Measurements from ENCODE around the gene NLRP9.
"Not testable (repeated sequence)": the region's sequence is repeated elsewhere in the genome, so short reads cannot be mapped to it uniquely, and the experiment has no call there.

NLRP9 gene

DNA sequence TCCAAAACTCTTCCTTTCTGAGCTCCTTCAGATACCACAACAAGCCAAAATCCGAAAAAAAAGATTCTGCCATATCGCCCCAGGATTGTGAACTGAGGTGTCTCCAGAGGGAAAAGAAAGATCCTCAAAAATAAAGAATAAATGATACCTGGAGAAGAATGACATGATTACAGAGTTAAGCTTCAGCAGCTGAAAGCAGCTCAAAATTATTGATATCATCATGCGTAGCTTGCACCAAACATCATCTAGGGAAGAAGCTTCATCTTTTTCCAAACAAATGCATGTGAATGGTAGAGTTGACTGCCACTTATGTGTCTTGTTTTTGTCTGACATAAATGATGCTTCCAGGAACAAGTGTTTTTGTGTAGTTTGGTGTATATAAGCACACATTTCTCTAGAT, at the start of gene NLRP9:
TSS of gene NLRP9 (minus strand) at position 101 of the 400 bp plus-strand sequence. CDS start at position 73, 28 bp downstream.
- no peak for DNase-seq (ENCODE audit: low read depth in 1 of 2, low spot score in 1 of 2)
- in situ Hi-C loops (cut with HindIII; ENCODE audit: low pct_unique_long_range_greater_than_20kb, low sequenced_read_pairs): no loop called here
- TF ChIP-seq JUND (IDR thresholded peaks at IDR 0.05; ENCODE audit: low read depth): no peak

GRCh38 chr19:55781112-55781511, 42.9 kb upstream of the NLRP9 start:
- no peak for DNase-seq (ENCODE audit: low read depth in 1 of 2, low spot score in 1 of 2)
- in situ Hi-C loops (cut with HindIII; ENCODE audit: low pct_unique_long_range_greater_than_20kb, low sequenced_read_pairs): no loop called here
- TF ChIP-seq JUND (IDR thresholded peaks at IDR 0.05; ENCODE audit: low read depth): no peak

GRCh38 chr19:55778331-55778730, 40.1 kb upstream of the NLRP9 start:
- in situ Hi-C loops (cut with HindIII; ENCODE audit: low pct_unique_long_range_greater_than_20kb, low sequenced_read_pairs): no loop called here
- TF ChIP-seq JUND (IDR thresholded peaks at IDR 0.05; ENCODE audit: low read depth): no peak
- DNase-seq (ENCODE audit: low read depth in 1 of 2, low spot score in 1 of 2): no peak

- TF ChIP-seq JUND (IDR thresholded peaks at IDR 0.05; ENCODE audit: low read depth): no peak
- DNase-seq (ENCODE audit: low read depth in 1 of 2, low spot score in 1 of 2): no peak
- in situ Hi-C loops (cut with HindIII; ENCODE audit: low pct_unique_long_range_greater_than_20kb, low sequenced_read_pairs): no loop called here
Measured at GRCh38 chr19:55777528-55777927, 39.3 kb upstream of the NLRP9 start.

- in situ Hi-C loops (cut with HindIII; ENCODE audit: low pct_unique_long_range_greater_than_20kb, low sequenced_read_pairs); DNase-seq (ENCODE audit: low read depth in 1 of 2, low spot score in 1 of 2): not testable (repeated sequence)
Measured at GRCh38 chr19:55769632-55770031, 31.4 kb upstream of the NLRP9 start.

DNA sequence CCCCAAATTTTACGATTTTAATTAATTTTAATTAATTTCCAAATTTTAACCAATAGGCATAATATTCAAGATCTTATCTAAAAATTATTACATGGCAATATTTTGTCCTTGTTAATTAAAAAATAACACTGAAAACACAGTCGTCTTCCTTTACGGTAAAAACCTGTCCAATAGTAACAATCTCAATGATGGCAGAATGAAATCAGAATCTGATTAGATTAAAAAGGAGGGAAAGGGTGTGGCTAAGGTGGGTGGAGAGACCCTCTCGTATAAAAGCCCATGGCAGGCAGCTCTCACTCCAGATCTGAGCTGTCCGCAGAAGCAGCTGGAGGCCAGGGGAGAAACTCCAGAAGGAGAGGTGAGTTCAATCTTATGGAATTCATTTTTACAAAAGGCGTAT, 30.6 kb upstream of the NLRP9 start, which contains the start of gene RFPL4AL1:
TSS of gene RFPL4AL1 (plus strand) at position 301 of the 400 bp plus-strand sequence. CDS start 2,687 bp downstream, outside the sequence.
- DNase-seq (ENCODE audit: low read depth in 1 of 2, low spot score in 1 of 2); in situ Hi-C loops (cut with HindIII; ENCODE audit: low pct_unique_long_range_greater_than_20kb, low sequenced_read_pairs): not testable (repeated sequence)

- DNase-seq (ENCODE audit: low read depth in 1 of 2, low spot score in 1 of 2): no peak
- no peak for TF ChIP-seq JUND (IDR thresholded peaks at IDR 0.05; ENCODE audit: low read depth)
- in situ Hi-C loops (cut with HindIII; ENCODE audit: low pct_unique_long_range_greater_than_20kb, low sequenced_read_pairs): no loop called here
Measured at GRCh38 chr19:55766466-55766865, 28.3 kb upstream of the NLRP9 start.

DNA sequence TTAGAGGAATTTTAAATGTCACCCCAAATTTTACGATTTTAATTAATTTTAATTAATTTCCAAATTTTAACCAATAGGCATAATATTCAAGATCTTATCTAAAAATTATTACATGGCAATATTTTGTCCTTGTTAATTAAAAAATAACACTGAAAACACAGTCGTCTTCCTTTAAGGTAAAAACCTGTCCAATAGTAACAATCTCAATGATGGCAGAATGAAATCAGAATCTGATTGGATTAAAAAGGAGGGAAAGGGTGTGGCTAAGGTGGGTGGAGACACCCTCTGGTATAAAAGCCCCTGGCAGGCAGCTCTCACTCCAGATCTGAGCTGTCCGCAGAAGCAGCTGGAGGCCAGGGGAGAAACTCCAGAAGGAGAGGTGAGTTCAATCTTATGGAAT, 20.6 kb upstream of the NLRP9 start, which contains the start of gene RFPL4A:
TSS of gene RFPL4A (plus strand) at position 301 of the 400 bp plus-strand sequence. CDS start 2,704 bp downstream, outside the sequence.
- in situ Hi-C loops (cut with HindIII; ENCODE audit: low pct_unique_long_range_greater_than_20kb, low sequenced_read_pairs); DNase-seq (ENCODE audit: low read depth in 1 of 2, low spot score in 1 of 2): not testable (repeated sequence)

GRCh38 chr19:55756808-55757207, 18.6 kb upstream of the NLRP9 start:
- DNase-seq (ENCODE audit: low read depth in 1 of 2, low spot score in 1 of 2); in situ Hi-C loops (cut with HindIII; ENCODE audit: low pct_unique_long_range_greater_than_20kb, low sequenced_read_pairs): not testable (repeated sequence)

DNA sequence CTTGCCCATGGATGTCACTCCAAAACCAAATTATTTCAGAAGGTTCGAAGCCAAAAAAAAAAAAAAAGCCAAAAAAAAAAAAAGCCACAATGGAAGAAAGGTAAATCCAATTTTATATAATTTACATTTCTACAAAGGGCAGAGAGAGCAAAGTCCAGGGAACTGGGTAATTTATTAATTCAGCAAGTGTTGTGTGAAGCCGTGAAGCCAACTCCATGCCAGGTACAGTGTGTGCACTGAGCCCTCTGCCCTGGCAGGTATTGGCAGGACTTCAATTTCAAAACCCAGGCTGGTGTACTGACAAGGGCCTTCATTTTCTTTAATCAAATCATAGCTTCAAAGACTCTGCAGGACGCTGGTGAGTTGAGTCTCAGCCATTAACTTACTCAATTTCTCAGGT, 15.2 kb upstream of the NLRP9 start:
- in situ Hi-C loops (cut with HindIII; ENCODE audit: low pct_unique_long_range_greater_than_20kb, low sequenced_read_pairs): no loop called here
- no peak for TF ChIP-seq JUND (IDR thresholded peaks at IDR 0.05; ENCODE audit: low read depth)
- no peak for DNase-seq (ENCODE audit: low read depth in 1 of 2, low spot score in 1 of 2)

GRCh38 chr19:55750715-55751114, 12.5 kb upstream of the NLRP9 start:
- no peak for TF ChIP-seq JUND (IDR thresholded peaks at IDR 0.05; ENCODE audit: low read depth)
- DNase-seq (ENCODE audit: low read depth in 1 of 2, low spot score in 1 of 2): no peak
- in situ Hi-C loops (cut with HindIII; ENCODE audit: low pct_unique_long_range_greater_than_20kb, low sequenced_read_pairs): no loop called here

DNA sequence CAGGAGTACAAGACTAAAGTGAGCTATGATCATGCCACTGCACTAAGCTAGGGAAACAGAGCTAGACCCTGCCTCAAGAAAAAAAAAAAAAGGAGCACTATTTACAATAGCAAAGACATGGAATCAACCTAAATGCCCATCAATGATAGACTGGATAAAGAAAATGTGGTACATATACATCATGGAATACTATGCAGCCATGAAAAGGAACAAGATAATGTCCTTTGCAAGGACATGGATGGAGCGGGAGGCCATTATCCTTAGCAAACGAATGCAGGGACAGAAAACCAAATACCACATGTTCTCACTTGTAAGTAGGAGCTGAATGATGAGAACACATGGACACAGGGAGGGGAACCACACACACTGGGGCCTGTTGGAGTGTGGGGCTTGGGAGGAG, 7.8 kb downstream of the NLRP9 start:
- in situ Hi-C loops (cut with HindIII; ENCODE audit: low pct_unique_long_range_greater_than_20kb, low sequenced_read_pairs); DNase-seq (ENCODE audit: low read depth in 1 of 2, low spot score in 1 of 2): not testable (repeated sequence)

DNA sequence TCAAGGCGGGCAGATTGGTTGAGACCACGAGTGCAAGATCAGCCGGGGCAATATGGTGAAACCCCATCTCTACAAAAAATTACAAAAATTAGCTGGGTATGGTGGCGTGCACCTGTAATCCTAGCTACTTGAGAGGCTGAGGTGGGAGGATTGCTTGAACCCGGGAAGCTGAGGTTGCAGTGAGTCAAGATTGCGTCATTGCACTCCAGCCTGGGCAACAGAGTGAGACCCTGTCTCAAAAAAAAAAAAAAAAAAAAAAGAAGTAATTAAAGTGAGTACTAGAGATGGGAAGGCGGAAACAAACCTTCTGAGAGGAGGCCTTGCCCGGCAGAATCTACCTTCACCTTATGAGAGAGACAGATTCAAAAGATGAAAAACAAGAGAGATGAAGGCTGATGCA, 14.7 kb downstream of the NLRP9 start:
- in situ Hi-C loops (cut with HindIII; ENCODE audit: low pct_unique_long_range_greater_than_20kb, low sequenced_read_pairs): no loop called here
- TF ChIP-seq JUND (IDR thresholded peaks at IDR 0.05; ENCODE audit: low read depth): no peak
- DNase-seq (ENCODE audit: low read depth in 1 of 2, low spot score in 1 of 2): no peak

- no peak for DNase-seq (ENCODE audit: low read depth in 1 of 2, low spot score in 1 of 2)
- in situ Hi-C loops (cut with HindIII; ENCODE audit: low pct_unique_long_range_greater_than_20kb, low sequenced_read_pairs): no loop called here
- no peak for TF ChIP-seq JUND (IDR thresholded peaks at IDR 0.05; ENCODE audit: low read depth)
Measured at GRCh38 chr19:55720801-55721200, 17.4 kb downstream of the NLRP9 start.

Data from T47D (cell line).